K562 (cell line): Measurements from ENCODE around the gene GLYATL1B. TPM values are rescaled to one million over a fixed set of nuclear protein-coding genes. Genes with fewer than 3 reads are reported as not detected.

Source experiments
- ATAC-seq: fragments of 200-7000 bp; cut with Tn5 transposase; 3 replicates; pipeline ENCODE4 v1.9.1; 2020; ENCODE audit warnings: moderate library complexity
- BruUV-seq: library from RNA; stranded (reverse); fragments of 400-500 nt; replicated peaks from 2 replicates; lab custom pipeline; 2021; lab: Mats Ljungman, UMichigan
- CTCF ChIA-PET: fragments of 300-600 bp; formaldehyde crosslinking; extraction: SDS; loops from one replicate; lab custom pipeline; 2021; ENCODE audit warnings: low intra/inter-chr PET ratio; lab: Yijun Ruan, JAX
- POLR2A ChIA-PET: fragments of 300-600, 350-650 bp; sonication (Branson Sonifier 250); formaldehyde crosslinking; extraction: SDS; loops from one replicate; lab custom pipeline; 2021; ENCODE audit warnings: antibody characterized with exemption, inconsistent platforms; lab: Yijun Ruan, JAX
- DNase-seq, 4 experiments: peaks; one replicate each; pipeline versions ENCODE4 v3.0.0 to v3.0.0-alpha.2; 2011 to 2018; ENCODE audit warnings: low spot score in 3 of 4, mixed read lengths in 3 of 4; ENCODE audit errors: extremely low read depth in 1 of 4
- FAIRE-seq: peaks from 2 replicates; lab custom pipeline; 2011; peaks lifted over from hg19 to GRCh38; lab: Jason Lieb, UNC
- H2AFZ ChIP-seq: 2 replicates; pipeline ENCODE4 v1.6.0; 2011; ENCODE audit warnings: low read depth, low read length, control low read depth, inconsistent platforms
- H3K27ac ChIP-seq: fragments of 200-600 bp; 3 replicates; pipeline ENCODE4 v1.8.0; 2011; ENCODE audit warnings: low read depth, mild to moderate bottlenecking, control low read depth, inconsistent platforms, low read length, moderate library complexity, mixed read lengths; ENCODE audit errors: extremely low read depth
- H3K27me3 ChIP-seq, 2 experiments: fragments of 300-600 bp in 1 of 2; 2 replicates in 1 of 2; 3 replicates in 1 of 2; pipeline versions ENCODE4 v1.6.0 to v1.8.0; 2011; ENCODE audit warnings: inconsistent platforms in 2 of 2, low read length in 2 of 2, mild to moderate bottlenecking in 1 of 2, mixed read lengths in 1 of 2, moderate library complexity in 1 of 2; ENCODE audit not compliant: control insufficient read depth in 2 of 2, insufficient read depth in 2 of 2
- H3K36me3 ChIP-seq: fragments of 300-600 bp; 3 replicates; pipeline ENCODE4 v1.8.0; 2011; ENCODE audit warnings: mild to moderate bottlenecking, low read length, inconsistent platforms; ENCODE audit not compliant: control insufficient read depth, insufficient read depth
- H3K4me1 ChIP-seq, 2 experiments: fragments of 200-600 bp in 1 of 2; replicated peaks in 1 of 2; 2 replicates in 1 of 2; 3 replicates in 1 of 2; pipeline versions ENCODE4 v1.5.1 to v1.8.0; 2011; ENCODE audit warnings: inconsistent platforms in 2 of 2, low read length in 2 of 2, mild to moderate bottlenecking in 1 of 2, mixed read lengths in 1 of 2, moderate library complexity in 1 of 2; ENCODE audit not compliant: control insufficient read depth in 2 of 2, insufficient read depth in 2 of 2
- H3K4me2 ChIP-seq: 2 replicates; pipeline ENCODE4 v1.6.1; 2011; ENCODE audit warnings: low read length, control low read depth, inconsistent platforms, mixed read lengths; ENCODE audit not compliant: insufficient read depth
- H3K4me3 ChIP-seq: fragments of 200-600 bp; sonication (generic), shearing (Covaris generic); 2 replicates; pipeline ENCODE4 v1.5.1; 2016; ENCODE audit warnings: control low read depth, inconsistent platforms
- H3K79me2 ChIP-seq: fragments of 200-600 bp; 3 replicates; pipeline ENCODE4 v1.8.0; 2011; ENCODE audit warnings: low read length, inconsistent platforms; ENCODE audit not compliant: control insufficient read depth, insufficient read depth
- H3K9ac ChIP-seq, 2 experiments: 2 replicates each; pipeline versions ENCODE4 v1.6.0 to v1.6.1; 2011; ENCODE audit warnings: low read depth in 2 of 2, low read length in 2 of 2, control low read depth in 1 of 2, inconsistent platforms in 1 of 2, mild to moderate bottlenecking in 1 of 2, mixed read lengths in 1 of 2; ENCODE audit not compliant: insufficient read depth in 1 of 2
- H3K9me1 ChIP-seq: one replicate; pipeline ENCODE4 v1.6.0; 2011; ENCODE audit warnings: inconsistent platforms, mild to moderate bottlenecking, low read length, moderate library complexity; ENCODE audit not compliant: control insufficient read depth, insufficient read depth
- H3K9me3 ChIP-seq: replicated peaks from 2 replicates; pipeline ENCODE4 v1.5.1; 2011; ENCODE audit warnings: low read depth, low read length, inconsistent platforms; ENCODE audit not compliant: control insufficient read depth, insufficient read depth
- H4K20me1 ChIP-seq: replicated peaks from 2 replicates; pipeline ENCODE4 v1.6.1; 2011; ENCODE audit warnings: low read length, inconsistent platforms, mixed read lengths; ENCODE audit not compliant: control insufficient read depth, insufficient read depth
- BRD9 ChIP-seq: fragments of 450-650 bp; IDR thresholded peaks from 2 replicates; pipeline ENCODE4 v1.6.1; 2018; ENCODE audit warnings: low read depth; ENCODE audit not compliant: partially characterized antibody
- CBFA2T2 ChIP-seq: fragments of 450-650 bp; conservative IDR thresholded peaks from 2 replicates; pipeline ENCODE4 v1.6.1; 2017; ENCODE audit warnings: mild to moderate bottlenecking
- CHCHD3 ChIP-seq: fragments of 250-450 bp; sonication (Bioruptor Pico); IDR thresholded peaks from 2 replicates; pipeline ENCODE4 v2.1.2; 2022; ENCODE audit warnings: mild to moderate bottlenecking
- KLF1 ChIP-seq: fragments of 450-650 bp; IDR thresholded peaks from 2 replicates; pipeline ENCODE4 v1.6.1; 2016; ENCODE audit warnings: missing genetic modification characterization, missing compliant biosample characterization
- MBD2 ChIP-seq: sonication (generic); IDR thresholded peaks from 2 replicates; pipeline ENCODE4 v1.6.1; 2016; ENCODE audit warnings: low read depth, borderline replicate concordance
- POLR2B ChIP-seq: fragments of 450-650 bp; IDR thresholded peaks from 2 replicates; pipeline ENCODE4 v1.6.1; 2018; ENCODE audit warnings: low read depth; ENCODE audit not compliant: partially characterized antibody
- RBM15 ChIP-seq: fragments of 200-400 bp; formaldehyde crosslinking; IDR thresholded peaks from 2 replicates; pipeline ENCODE4 v1.6.1; 2018; ENCODE audit warnings: mild to moderate bottlenecking, low read length, moderate library complexity; ENCODE audit not compliant: insufficient read depth
- TFAM ChIP-seq: fragments of 250-450 bp; sonication (Bioruptor Pico); conservative IDR thresholded peaks from 2 replicates; pipeline ENCODE4 v1.5.0; 2021; ENCODE audit warnings: mild to moderate bottlenecking, moderate library complexity
- ZFPM2 ChIP-seq: fragments of 250-450 bp; sonication (Bioruptor Pico); IDR thresholded peaks from 2 replicates; pipeline ENCODE4 v1.5.1; 2022; ENCODE audit warnings: mild to moderate bottlenecking
- ZNF146 ChIP-seq: IDR thresholded peaks from one replicate; pipeline ENCODE4 v1.6.1; 2018; ENCODE audit warnings: missing compliant biosample characterization; ENCODE audit not compliant: unreplicated experiment
- ZNF785 ChIP-seq: fragments of 250-450 bp; sonication (Bioruptor Pico); IDR thresholded peaks from 2 replicates; pipeline ENCODE4 v1.4.0; 2020; ENCODE audit warnings: mild to moderate bottlenecking
- WGBS: fragments of 100-300 bp; shearing (Covaris generic); methylation state at CpG from one replicate; pipeline ENCODE4 v1.1.6; 2016; ENCODE audit warnings: low coverage, mixed read lengths; ENCODE audit not compliant: insufficient coverage; ENCODE audit errors: missing lambda C conversion rate; 5-methylcytosine and 5-hydroxymethylcytosine counted together
- in situ Hi-C: fragments of 300-500 bp; cut with MboI; formaldehyde crosslinking; loops from 4 replicates; pipeline ENCODE4 v1.15.0; 2018; ENCODE audit warnings: inconsistent platforms, mixed read lengths
- intact Hi-C: fragments of 100-400 bp; cut with micrococcal nuclease; formaldehyde crosslinking; loops from 2 replicates; pipeline ENCODE4 v1.14.2; 2022
- polyA plus RNA-seq, 8 experiments: library from polyadenylated mRNA; depleted of rRNA in 4 of 8; stranded (reverse) in 5 of 8; unstranded in 3 of 8; fragments of >200 nt; fragmentation: Nextera tagmentation in 2 of 8; fragmentation: Illumina TruSeq in 1 of 8; extraction: Ambion mirVana in 2 of 8; extraction: Trizol in 1 of 8; gene quantifications; 2 replicates each; pipeline versions ENCODE4 v1.2.1 to v1.2.3, GENCODE V29; 2011 to 2014; ENCODE audit warnings: inconsistent platforms in 1 of 8, missing spikeins in 1 of 8
- total RNA-seq, 7 experiments: library from RNA; depleted of rRNA in 6 of 7; stranded (reverse); fragments of >200 nt in 6 of 7; fragmentation: Illumina TruSeq in 2 of 7; extraction: Trizol in 2 of 7; gene quantifications; 2 replicates each; pipeline versions ENCODE4 v1.2.1 to v1.2.3, GENCODE V29; 2011 to 2021; ENCODE audit warnings: low replicate concordance in 1 of 7
- TF ChIP-seq, protein P1 (sequence below): fragments of 250-450 bp; sonication (Bioruptor Pico); IDR thresholded peaks from 2 replicates; pipeline ENCODE4 v1.9.0; 2021; ENCODE audit warnings: mild to moderate bottlenecking, inconsistent platforms
- TF ChIP-seq, protein P2 (sequence below), 2 experiments: fragments of 150-350 bp in 1 of 2; IDR thresholded peaks; 2 replicates each; pipeline ENCODE4 v1.6.1; 2012 to 2016; ENCODE audit warnings: low read depth in 2 of 2, low read length in 2 of 2, mild to moderate bottlenecking in 1 of 2, moderate library complexity in 1 of 2
- TF ChIP-seq, protein P3 (sequence below), 2 experiments: fragments of 450-650 bp in 1 of 2; IDR thresholded peaks; 2 replicates each; pipeline ENCODE4 v1.6.1; 2011 to 2017; ENCODE audit warnings: low read depth in 2 of 2, antibody characterized with exemption in 1 of 2, borderline replicate concordance in 1 of 2, low read length in 1 of 2, mild to moderate bottlenecking in 1 of 2, mixed read lengths in 1 of 2; ENCODE audit not compliant: control insufficient read depth in 1 of 2

GLYATL1B gene
- total and polyA plus RNA-seq, 9 of the 15 experiments (the other 6 are each of a cell fraction or from before 2014, with no cell fraction given): not detected

DNA sequence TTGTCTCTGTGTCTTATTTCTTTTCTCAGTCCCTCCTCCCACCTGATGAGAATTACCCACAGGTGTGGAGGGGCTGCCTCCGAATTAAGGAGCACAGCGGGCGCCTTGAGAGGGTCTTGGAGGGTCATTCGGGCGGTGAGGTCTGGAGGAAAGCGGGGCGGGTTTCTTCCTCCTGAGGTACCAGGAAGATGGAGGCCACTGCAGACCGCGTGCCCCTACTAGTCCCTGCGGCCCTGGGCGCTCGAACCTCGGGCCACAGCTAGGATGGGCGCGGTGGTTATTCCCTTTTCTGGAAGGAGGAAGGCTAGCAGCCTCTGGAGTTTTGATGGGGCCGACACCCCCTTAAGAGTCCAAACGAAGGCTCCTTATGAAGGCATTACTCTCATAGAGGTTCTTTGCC, 51.1 kb downstream of the GLYATL1B start:
- no peak overlapping the region for H3K9ac ChIP-seq
- ATAC-seq: no peak
- H3K36me3 ChIP-seq: no peaks in the 10 kb centered on the region
- 45% methylated on average over 17 of the region's 17 CpGs for WGBS
- no peaks in the 10 kb centered on the region for H3K27me3 ChIP-seq
- H4K20me1 ChIP-seq: no peaks in the 10 kb centered on the region
- CTCF ChIA-PET: interaction anchor here (2.1 kb wide), 1 partner anchor 84 kb away, joined by 8 read pairs; no protein-coding TSS in a partner anchor
- no peak overlapping the region for H3K27ac ChIP-seq
- no peak overlapping the region for H3K4me2 ChIP-seq
- no peak for DNase-seq
- H2AFZ ChIP-seq: no peak overlapping the region
- intact Hi-C loops (loop anchor here (2.0 kb wide), 1 partner anchor 178 kb away; no protein-coding TSS in a partner anchor), in situ Hi-C loops (loop anchor here (25.0 kb wide), 1 partner anchor 500 kb away; no protein-coding TSS in a partner anchor)
- no peak overlapping the region for H3K4me3 ChIP-seq
- BruUV-seq: no TSS peak
- no peaks in the 10 kb centered on the region for H3K9me1 ChIP-seq
- H3K79me2 ChIP-seq: no peaks in the 10 kb centered on the region
- FAIRE-seq: no peak
- H3K4me1 ChIP-seq: peaks cover 2 to 3% of the 10 kb centered on the region in 2 experiments; a peak in 3 of 5 replicates
- POLR2A ChIA-PET: no interaction called here
- H3K9me3 ChIP-seq: no peaks in the 10 kb centered on the region
- TF ChIP-seq POLR2B (no peak), MBD2 (no peak), KLF1 (no peak), ZFPM2 (CRISPR knock-in tag) (no peak), CHCHD3 (CRISPR knock-in tag) (no peak), ZNF785 (no peak), ZNF146 (CRISPR knock-in tag) (no peak), BRD9 (no peak), TFAM (no peak), RBM15 (no peak), CBFA2T2 (no peak)
- TF ChIP-seq, protein P1, sequence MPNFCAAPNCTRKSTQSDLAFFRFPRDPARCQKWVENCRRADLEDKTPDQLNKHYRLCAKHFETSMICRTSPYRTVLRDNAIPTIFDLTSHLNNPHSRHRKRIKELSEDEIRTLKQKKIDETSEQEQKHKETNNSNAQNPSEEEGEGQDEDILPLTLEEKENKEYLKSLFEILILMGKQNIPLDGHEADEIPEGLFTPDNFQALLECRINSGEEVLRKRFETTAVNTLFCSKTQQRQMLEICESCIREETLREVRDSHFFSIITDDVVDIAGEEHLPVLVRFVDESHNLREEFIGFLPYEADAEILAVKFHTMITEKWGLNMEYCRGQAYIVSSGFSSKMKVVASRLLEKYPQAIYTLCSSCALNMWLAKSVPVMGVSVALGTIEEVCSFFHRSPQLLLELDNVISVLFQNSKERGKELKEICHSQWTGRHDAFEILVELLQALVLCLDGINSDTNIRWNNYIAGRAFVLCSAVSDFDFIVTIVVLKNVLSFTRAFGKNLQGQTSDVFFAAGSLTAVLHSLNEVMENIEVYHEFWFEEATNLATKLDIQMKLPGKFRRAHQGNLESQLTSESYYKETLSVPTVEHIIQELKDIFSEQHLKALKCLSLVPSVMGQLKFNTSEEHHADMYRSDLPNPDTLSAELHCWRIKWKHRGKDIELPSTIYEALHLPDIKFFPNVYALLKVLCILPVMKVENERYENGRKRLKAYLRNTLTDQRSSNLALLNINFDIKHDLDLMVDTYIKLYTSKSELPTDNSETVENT (CRISPR knock-in tag): no peak
- TF ChIP-seq, protein P2, sequence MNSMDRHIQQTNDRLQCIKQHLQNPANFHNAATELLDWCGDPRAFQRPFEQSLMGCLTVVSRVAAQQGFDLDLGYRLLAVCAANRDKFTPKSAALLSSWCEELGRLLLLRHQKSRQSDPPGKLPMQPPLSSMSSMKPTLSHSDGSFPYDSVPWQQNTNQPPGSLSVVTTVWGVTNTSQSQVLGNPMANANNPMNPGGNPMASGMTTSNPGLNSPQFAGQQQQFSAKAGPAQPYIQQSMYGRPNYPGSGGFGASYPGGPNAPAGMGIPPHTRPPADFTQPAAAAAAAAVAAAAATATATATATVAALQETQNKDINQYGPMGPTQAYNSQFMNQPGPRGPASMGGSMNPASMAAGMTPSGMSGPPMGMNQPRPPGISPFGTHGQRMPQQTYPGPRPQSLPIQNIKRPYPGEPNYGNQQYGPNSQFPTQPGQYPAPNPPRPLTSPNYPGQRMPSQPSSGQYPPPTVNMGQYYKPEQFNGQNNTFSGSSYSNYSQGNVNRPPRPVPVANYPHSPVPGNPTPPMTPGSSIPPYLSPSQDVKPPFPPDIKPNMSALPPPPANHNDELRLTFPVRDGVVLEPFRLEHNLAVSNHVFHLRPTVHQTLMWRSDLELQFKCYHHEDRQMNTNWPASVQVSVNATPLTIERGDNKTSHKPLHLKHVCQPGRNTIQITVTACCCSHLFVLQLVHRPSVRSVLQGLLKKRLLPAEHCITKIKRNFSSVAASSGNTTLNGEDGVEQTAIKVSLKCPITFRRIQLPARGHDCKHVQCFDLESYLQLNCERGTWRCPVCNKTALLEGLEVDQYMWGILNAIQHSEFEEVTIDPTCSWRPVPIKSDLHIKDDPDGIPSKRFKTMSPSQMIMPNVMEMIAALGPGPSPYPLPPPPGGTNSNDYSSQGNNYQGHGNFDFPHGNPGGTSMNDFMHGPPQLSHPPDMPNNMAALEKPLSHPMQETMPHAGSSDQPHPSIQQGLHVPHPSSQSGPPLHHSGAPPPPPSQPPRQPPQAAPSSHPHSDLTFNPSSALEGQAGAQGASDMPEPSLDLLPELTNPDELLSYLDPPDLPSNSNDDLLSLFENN (IDR thresholded peaks at IDR 0.05; ENCODE audit: low read depth in 2 of 2, low read length in 2 of 2): no peak
- TF ChIP-seq, protein P3, sequence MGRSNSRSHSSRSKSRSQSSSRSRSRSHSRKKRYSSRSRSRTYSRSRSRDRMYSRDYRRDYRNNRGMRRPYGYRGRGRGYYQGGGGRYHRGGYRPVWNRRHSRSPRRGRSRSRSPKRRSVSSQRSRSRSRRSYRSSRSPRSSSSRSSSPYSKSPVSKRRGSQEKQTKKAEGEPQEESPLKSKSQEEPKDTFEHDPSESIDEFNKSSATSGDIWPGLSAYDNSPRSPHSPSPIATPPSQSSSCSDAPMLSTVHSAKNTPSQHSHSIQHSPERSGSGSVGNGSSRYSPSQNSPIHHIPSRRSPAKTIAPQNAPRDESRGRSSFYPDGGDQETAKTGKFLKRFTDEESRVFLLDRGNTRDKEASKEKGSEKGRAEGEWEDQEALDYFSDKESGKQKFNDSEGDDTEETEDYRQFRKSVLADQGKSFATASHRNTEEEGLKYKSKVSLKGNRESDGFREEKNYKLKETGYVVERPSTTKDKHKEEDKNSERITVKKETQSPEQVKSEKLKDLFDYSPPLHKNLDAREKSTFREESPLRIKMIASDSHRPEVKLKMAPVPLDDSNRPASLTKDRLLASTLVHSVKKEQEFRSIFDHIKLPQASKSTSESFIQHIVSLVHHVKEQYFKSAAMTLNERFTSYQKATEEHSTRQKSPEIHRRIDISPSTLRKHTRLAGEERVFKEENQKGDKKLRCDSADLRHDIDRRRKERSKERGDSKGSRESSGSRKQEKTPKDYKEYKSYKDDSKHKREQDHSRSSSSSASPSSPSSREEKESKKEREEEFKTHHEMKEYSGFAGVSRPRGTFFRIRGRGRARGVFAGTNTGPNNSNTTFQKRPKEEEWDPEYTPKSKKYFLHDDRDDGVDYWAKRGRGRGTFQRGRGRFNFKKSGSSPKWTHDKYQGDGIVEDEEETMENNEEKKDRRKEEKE (IDR thresholded peaks at IDR 0.05; ENCODE audit: borderline replicate concordance in 1 of 2, control insufficient read depth in 1 of 2, low read depth in 2 of 2, low read length in 1 of 2): no peak
